DMS79 (cell line): Measurements from ENCODE around the gene OR52H1.

Source experiments
- DNase-seq: peaks from one replicate; lab custom pipeline; 2025; lab: John Stamatoyannopoulos, UW

The OR52H1 gene

GRCh38 chr11:5531053-5531831, 17.1 kb downstream of the OR52H1 start:
- no peak for DNase-seq

GRCh38 chr11:5528495-5528894, 19.8 kb downstream of the OR52H1 start:
- DNase-seq, result no peak

GRCh38 chr11:5527716-5528115, 20.6 kb downstream of the OR52H1 start:
- no peak for DNase-seq

- DNase-seq, result no peak
Measured at GRCh38 chr11:5524756-5525155, 23.6 kb downstream of the OR52H1 start.

- DNase-seq, result no peak
Measured at GRCh38 chr11:5522308-5522707, 26.0 kb downstream of the OR52H1 start.

- no peak for DNase-seq
Measured at GRCh38 chr11:5521540-5521939, 26.8 kb downstream of the OR52H1 start.

DNA sequence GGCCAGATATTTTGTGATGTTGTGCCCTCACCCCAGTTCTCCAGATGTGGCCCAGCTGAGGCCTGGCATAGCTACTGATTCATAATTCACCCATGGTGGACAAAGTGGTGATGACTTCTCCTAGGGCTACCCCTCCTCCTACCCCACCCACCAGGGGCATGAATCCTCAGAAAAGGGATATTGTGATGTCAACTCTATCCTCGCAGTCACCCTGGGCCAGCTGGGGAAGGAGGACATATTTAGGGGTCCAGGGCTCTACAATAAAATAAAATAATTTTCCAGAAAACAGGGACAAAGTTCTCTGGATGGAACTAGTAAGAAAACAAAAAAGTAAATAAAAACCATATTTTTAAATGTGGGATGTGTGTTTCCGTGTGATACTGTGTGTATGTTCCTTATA, 31.7 kb downstream of the OR52H1 start, which contains the start of gene UBQLNL:
Gene UBQLNL (minus strand): TSS at position 101 of the 400 bp plus-strand sequence. CDS start 258 bp downstream, outside the sequence.
- no peak for DNase-seq

GRCh38 chr11:5514841-5515240, 33.5 kb downstream of the OR52H1 start:
- no peak for DNase-seq

- no peak for DNase-seq
Measured at GRCh38 chr11:5509803-5510202, 38.5 kb downstream of the OR52H1 start, which contains the start of gene UBQLN3. TSS of gene UBQLN3 (minus strand) at chr11:5509957. CDS start at chr11:5509558, 399 bp downstream.

GRCh38 chr11:5508605-5509004, 39.7 kb downstream of the OR52H1 start:
- no peak for DNase-seq

GRCh38 chr11:5507933-5508305, 40.4 kb downstream of the OR52H1 start:
- no peak for DNase-seq

GRCh38 chr11:5507177-5507932, 41.0 kb downstream of the OR52H1 start:
- DNase-seq, result no peak

DNA sequence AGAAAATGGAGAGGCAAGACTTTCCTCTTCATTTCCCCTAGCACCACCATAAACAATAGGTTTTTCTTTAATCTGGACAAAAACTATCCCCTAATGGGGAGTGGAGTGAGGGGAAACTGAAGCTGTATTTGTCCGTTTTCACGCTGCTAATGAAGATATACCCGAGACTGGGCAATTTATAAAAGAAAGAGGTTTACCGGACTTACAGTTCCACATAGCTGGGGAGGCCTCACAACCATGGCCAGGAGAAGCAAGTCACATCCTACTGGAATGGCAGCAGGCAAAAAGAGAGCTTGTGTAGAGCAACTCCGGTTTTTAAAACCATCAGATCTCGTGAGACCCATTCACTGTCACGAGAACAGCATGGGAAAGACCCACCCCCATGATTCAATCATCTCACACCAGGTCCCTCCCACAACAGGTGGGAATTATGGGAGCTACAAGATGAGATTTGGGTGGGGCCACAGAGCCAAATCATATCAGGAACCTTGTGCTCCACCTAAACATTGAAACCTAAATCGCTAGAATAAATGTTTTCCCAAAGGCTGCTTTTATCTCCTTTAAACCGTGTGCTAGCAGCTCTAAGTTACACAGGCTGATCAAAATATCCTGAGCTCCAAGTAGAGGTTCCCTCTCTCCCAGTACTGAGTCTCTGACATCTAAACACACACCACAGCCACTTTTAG, 42.8 kb downstream of the OR52H1 start:
- DNase-seq, result no peak

- no peak for DNase-seq
Measured at GRCh38 chr11:5504403-5504921, 43.9 kb downstream of the OR52H1 start.

DNA sequence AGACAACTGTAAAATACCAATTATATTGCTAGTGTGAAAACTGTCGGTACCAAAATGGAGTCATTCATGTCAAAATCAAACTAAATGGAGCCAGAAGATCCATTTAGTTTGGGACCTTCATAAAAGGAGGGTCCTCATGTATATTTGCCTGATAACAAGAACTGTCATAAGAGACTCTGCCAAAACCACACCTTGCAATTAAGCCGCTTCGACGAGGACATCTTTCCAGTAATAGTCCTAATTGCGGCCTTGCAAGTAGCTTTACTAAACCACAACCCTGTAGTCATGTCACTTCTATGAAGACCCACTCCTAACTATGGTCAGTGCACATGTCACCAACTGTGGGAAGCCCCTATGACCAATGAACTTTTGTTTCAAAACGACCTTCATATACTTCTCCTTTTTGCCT, 47.9 kb downstream of the OR52H1 start:
- DNase-seq, result no peak

DNA sequence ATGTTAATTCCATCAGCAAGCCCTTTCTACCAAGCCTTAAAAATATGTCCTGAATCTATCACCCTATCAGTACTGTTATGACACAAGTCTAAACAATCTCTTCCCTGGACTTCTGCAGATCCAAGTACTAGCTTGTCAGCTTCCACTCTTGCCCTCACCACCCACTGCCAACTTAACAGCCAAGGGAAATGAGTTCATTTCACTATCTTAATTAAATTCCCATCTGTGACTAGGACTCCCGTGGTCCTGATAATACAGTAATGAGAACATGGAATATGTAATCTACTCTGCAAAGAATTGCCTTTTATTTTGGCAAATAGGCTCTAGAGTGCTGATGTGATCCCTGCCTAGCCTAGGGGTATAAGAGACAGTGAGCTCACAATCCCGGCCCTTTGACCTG, 48.7 kb downstream of the OR52H1 start:
- DNase-seq, result no peak
